ENCODE data around the gene FOXRED2. TPM values are rescaled to one million over a fixed set of nuclear protein-coding genes. Genes with fewer than 3 reads are reported as not detected.
A peak's percentile ranks its signal among the peaks of the same experiment; 100 is the strongest.
"Not testable (repeated sequence)": the region's sequence is repeated elsewhere in the genome, so short reads cannot be mapped to it uniquely, and the experiment has no call there.

Gene FOXRED2
- total RNA-seq, 1 experiment from 2014 or later, result 26.7 TPM

DNA sequence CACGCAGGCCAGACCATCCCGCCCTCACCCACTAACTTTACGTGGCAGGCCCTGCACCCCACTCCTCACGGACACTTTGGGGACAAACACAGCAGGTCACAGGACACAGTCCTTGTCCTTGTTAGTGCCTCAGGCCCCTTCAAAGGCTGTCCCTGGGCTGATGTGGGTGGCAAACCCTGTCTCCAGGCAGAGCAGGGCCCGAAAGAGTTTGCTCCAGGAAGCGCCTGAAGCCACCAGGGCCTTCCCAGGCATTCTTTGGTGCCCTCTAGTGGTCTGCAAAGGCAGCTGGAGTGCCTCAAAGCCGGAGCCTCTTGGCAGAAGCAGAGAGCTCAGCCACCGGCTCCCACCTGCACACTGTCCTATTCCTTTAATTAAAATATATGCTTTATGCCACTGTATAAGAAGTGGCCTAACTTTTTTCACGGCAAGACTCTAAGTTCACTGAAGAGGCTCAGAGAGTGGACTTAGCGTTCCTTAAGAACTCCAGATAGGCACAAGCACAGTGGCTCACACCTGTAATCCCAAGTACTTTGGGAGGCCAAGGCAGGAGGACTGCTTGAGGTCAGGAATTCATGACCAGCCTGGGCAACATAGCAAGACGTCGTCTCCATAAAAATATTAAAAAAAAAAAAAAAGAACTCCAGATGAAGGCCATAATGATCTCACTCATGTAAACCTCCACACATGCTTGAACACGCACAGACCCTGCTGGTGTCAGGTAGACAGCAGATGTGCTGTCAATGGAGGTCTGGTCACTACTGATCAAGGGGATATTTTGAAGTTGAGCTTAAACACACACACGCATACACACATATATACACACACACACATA is 36.5 kb downstream of the FOXRED2 start:
- peak; percentile 77 for DNase-seq (ENCODE audit: low read depth)

DNA sequence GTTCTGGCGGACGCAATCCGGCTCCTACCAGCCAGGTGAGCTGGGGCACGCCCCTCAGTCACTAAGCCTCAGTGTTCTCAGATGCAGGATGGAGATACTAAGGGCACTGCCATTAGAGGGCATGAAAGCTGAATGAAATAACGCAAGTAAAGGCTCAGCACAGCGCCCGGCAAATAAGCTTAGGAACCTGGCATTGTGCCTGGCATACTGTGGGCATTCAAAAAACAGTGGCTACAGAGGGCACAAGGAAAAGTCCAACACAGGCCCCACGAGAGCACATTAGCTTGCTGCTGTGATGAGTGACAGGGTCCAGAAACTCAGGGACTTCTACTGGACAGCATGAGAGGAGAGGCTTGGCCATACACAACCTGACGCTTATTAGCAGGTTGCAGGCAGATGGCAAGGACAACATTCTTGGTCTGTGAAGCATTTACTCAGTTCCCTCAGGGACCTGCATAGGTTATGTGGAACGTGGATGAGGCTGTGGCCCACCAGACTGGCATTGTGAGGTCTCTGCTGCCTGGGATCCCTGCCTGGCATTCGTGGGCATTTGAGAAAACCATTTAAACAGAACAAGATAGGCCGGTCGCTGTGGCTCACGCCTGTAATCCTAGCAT is 37.6 kb downstream of the FOXRED2 start:
- DNase-seq (ENCODE audit: low read depth), result no peak

- peak; percentile 96 for DNase-seq (ENCODE audit: low read depth)
Measured at GRCh38 chr22:36467946-36468345, 38.9 kb downstream of the FOXRED2 start.

GRCh38 chr22:36467042-36467810 is 39.6 kb downstream of the FOXRED2 start:
- DNase-seq (ENCODE audit: low read depth), result peak; percentile 90

GRCh38 chr22:36466258-36466657 is 40.6 kb downstream of the FOXRED2 start:
- DNase-seq (ENCODE audit: low read depth), result no peak

DNA sequence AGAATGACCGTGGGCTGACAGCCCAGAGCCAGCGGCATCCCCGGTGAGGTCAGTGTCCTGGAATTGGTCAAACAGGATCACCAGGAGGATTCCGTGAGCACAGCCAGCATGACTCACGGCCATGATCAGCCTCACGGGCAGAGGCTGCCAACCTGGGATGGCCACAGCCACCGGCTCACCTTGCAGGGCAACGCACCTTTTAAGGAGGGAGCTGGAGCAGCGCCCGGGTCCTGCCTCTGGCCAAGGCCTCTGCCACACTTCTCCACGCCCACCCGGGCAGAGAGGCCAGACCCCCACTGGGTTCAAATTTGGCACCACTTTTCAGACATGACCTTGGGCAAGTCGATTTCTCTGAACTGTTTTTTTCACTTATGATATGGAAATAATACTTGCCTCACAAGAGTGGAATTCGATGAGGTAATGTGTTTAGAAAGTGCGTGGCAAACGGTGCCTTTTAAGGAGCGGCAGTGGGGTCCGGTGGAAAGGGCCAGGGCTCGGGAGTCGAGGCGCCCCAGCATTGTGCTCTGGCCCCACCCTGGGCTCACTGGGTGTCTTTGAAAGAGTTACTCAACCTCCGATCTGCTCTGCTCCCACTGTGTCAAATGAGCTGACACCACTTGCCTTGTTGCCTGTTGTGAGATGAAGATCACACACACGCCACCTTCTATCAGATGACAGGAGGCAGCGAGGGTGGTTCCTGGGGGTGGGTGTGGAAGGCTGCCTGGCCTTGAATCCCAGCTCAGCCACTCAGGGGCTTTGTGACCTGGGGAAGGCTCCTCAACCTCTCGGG is 41.4 kb downstream of the FOXRED2 start:
- DNase-seq (ENCODE audit: low read depth), result peak; percentile 82

GRCh38 chr22:36464715-36465231 is 42.1 kb downstream of the FOXRED2 start:
- no peak for DNase-seq (ENCODE audit: low read depth)

- DNase-seq (ENCODE audit: low read depth), result no peak
Measured at GRCh38 chr22:36463783-36464184, 43.1 kb downstream of the FOXRED2 start.

DNA sequence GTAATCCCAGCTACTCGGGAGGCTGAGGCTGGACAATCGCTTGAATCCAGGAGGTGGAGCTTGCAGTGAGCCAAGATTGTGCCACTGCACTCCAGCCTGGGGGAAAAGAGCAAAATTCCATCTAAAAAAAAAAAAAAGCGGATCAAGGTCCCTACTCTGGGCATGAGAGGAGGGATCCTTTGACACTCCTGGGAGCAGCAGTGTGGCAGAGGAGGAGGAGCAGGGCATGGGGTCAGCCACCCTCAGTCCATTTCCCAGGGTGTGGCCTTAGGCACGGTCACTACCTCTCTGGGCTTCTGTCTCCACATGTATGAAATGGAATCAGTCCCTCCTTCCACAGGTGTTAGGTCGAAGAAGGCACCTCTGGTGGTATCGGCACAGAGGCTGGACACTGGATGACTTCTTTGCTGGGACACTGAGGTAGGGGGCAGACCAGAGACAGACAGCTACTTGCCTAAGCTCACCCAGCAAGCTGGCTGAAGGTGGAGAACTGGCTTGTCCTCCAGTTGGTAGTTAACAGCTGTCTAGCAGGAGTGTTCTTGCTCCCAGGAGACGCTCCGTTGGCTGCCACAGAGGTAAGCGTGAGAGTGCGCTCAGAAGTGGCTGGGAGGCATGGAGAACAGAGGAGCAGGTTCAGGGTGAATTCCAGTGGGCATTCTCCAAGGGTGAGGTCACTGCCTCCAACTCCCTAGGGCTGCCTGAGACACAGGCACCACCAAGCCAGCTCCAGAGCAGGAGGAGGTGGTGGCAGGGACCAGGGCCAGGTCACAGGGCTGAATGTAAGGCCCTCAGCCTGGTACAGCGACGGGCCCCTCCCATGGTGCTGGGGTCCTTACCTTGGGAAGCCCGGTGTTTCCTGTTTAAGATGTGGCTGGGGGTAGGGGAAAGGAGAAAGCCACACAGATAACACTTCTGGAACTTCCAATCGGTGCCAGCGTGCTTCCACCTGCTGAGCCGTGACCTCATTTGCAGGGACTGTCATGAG is 44.9 kb downstream of the FOXRED2 start:
- peak; percentile 87 for DNase-seq (ENCODE audit: low read depth)

- DNase-seq (ENCODE audit: low read depth), result no peak
Measured at GRCh38 chr22:36460202-36460601, 46.6 kb downstream of the FOXRED2 start.

DNA sequence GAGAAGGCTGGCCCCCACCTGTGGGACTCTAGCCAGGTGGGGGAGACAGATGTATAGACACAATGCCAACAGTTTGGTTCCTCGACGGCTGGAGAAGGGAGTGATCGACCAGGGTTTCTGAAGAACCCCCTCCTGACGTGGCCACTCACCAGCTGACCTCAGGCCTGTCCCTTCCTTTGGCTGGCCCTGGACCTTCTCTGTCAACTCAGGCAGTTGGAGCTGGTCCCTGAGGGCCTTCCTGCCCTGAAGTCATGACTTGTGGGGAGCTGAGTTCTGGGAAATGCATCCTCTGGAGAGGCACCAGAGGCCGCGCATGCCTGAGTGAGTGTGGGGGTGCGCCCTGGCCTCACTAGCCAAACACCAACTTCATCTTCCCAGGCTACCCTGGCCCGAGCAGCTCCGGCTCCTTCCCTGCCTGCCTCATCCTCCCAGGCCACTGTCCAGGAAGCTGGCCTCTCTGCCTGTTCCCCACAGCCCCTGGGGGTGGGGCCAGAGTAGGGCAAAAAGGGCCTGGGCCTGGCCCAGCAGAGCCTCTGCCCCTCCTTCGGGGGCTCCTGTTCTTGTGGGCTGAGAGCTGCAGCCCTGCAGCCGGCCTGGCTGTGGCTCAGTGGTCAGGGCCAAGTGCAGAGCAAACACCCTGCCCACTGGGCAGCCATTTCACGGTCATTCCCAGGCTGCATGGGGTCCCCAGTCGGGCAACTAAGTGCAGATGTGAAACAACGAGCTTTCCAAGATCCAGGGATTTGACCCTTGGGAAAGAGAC is 49.0 kb downstream of the FOXRED2 start:
- DNase-seq (ENCODE audit: low read depth), result no peak

DNA sequence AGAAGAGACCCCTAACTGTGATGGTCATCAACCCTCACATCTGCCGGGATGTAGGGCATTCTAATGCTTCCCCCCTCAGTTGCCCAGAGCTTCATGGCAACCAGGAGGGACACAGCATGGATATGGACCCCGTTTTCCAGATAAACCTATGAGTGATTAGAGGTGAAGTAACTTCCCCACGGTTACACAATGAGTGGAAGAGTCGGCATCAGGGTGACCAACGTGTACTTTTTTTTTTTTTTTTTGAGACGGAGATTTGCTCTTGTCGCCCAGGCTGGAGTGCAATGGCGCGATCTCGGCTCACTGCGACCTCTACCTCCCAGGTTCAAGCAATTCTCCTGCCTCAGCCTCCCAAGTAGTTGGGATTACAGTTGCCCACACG is 50.4 kb downstream of the FOXRED2 start:
- no peak for DNase-seq (ENCODE audit: low read depth)

DNA sequence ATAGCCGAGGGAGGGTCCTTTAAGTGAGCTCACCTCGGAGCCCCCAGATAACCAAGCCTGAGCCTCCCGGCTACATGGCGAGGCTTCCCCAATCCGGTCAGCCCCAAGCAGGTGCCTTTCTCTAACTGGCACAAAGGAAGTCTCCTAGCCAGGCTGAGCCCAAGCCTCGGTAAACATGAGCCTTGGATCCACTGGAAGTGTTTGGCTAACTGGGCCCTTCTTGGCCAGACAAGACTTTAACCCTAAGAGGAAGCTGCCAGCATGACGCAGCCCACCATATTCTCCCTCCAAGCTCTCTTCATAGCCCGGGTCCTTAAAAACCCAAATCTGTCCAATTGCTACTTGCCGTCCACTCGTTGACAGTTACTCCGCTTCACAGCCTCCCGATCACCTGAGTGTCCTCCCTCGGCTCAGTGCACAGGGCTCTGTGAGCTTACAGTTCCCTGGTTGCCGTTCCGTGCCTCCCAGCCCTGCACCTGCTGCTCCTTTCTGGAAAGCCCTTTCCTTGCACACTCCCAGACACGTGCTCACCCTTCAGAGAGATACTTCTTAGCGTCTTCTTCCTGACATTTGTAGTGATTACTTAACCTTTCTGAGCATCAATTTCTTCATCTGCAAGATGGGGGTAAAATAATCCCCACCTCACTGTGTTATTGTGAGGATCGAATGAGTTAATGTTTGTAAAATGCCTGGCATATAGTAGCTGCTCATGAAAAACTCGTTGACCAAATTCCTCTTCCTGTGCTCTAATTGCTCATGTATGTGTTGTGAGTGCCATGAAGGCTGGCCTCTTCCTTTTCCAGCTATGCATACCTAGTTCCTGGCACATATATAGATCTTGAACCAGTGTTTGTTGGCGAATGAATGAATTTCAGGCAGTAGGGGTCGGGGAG is 51.0 kb downstream of the FOXRED2 start:
- DNase-seq (ENCODE audit: low read depth), result no peak

GRCh38 chr22:36454916-36455570 is 51.8 kb downstream of the FOXRED2 start:
- no peak for DNase-seq (ENCODE audit: low read depth)

DNA sequence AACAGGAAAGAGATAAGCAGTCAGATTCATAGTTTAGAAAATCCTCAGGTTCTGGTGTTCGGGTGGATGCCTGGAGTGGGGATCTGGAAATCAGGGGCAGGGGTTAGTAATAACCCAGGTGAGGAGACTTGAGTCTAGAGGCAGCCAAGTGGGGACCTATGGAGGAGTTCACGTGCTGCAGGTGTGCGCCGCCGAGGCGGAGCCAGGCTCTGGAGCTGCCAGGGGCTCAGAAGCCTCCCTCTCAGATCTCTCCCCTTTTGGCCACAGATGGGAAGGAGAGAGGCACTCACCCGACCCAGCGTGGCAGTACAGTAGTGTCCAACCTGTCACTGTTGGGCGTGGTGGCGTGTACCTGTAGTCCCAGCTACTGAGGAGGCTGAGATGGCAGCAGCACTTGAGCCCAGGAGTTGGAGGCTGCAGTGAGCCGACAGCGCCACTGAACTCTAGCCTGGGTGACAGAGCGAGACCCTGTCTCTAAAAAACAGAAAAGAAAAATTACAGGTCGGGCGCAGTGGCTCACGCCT is 52.9 kb downstream of the FOXRED2 start:
- DNase-seq (ENCODE audit: low read depth), result no peak

DNA sequence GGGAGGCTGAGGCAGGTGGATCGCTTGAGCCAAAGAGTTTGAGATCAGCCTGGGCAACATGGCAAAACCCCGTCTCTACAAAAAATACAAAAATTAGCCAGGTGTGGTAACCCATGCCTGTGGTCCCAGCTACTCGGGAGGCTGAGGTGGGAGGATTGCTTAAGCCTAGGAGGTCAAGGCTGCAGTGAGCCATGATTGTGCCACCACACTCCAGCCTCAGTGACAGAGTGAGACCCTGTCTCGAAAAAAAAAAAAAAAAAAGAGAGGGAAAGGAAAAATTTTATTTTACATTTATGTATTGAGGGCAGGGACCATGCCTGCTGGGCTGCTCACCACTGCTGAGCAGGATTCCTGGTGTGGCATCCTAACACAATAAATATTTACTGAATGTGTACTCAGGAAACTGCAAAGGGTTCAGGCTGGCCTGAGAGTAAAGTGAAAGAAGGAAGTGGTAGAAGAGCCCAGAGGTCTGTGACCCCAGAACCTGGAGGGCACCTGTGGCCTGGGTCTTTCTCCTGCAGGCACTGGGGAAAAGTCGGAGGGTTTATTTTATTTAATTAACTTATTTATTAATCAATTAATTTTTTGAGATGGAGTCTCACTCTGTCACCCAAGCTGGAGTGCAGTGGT is 53.7 kb downstream of the FOXRED2 start:
- DNase-seq (ENCODE audit: low read depth), result not testable (repeated sequence)
